SK-N-SH (cell line): Measurements from ENCODE around the gene ORC1. TPM values are rescaled to one million over a fixed set of nuclear protein-coding genes. Genes with fewer than 3 reads are reported as not detected.

ENCODE experiments used
- CTCF ChIA-PET: fragments of 300-600, 350-600 bp; formaldehyde crosslinking; extraction: SDS; loops from one replicate; lab custom pipeline; 2021; lab: Yijun Ruan, JAX
- POLR2A ChIA-PET: fragments of 350-600 bp; sonication (Branson Sonifier 250); formaldehyde crosslinking; extraction: SDS; loops from one replicate; lab custom pipeline; 2020; ENCODE audit warnings: antibody characterized with exemption, inconsistent platforms; lab: Yijun Ruan, JAX
- DNase-seq: peaks from one replicate; pipeline ENCODE4 v3.0.0; 2012
- H2AFZ ChIP-seq: fragments of 200-600 bp; sonication (generic); 2 replicates; pipeline ENCODE4 v1.8.1; 2016; ENCODE audit warnings: antibody characterized with exemption, mild to moderate bottlenecking, low read depth
- H3F3A ChIP-seq: fragments of 200-600 bp; sonication (generic); replicated peaks from 2 replicates; pipeline ENCODE3; 2016; ENCODE audit warnings: antibody characterized with exemption, mild to moderate bottlenecking; ENCODE audit not compliant: insufficient read depth
- H3K27ac ChIP-seq, 2 experiments: fragments of 200-500 bp in 1 of 2; fragments of 200-600 bp in 1 of 2; sonication (Bioruptor generic) in 1 of 2; sonication (generic), shearing (Covaris generic) in 1 of 2; 2 replicates each; pipeline versions ENCODE4 v1.5.1 to v1.6.1; 2014 to 2016; ENCODE audit warnings: low read depth in 2 of 2, inconsistent platforms in 1 of 2, low read length in 1 of 2, mild to moderate bottlenecking in 1 of 2, mixed read lengths in 1 of 2
- H3K27me3 ChIP-seq: fragments of 200-600 bp; sonication (generic), shearing (Covaris generic); 2 replicates; pipeline ENCODE4 v1.6.1; 2016; ENCODE audit warnings: mixed run types; ENCODE audit not compliant: insufficient read depth
- H3K36me3 ChIP-seq, 2 experiments: fragments of 200-500 bp in 1 of 2; fragments of 200-600 bp in 1 of 2; sonication (Bioruptor generic) in 1 of 2; sonication (generic) in 1 of 2; replicated peaks in 1 of 2; 2 replicates each; pipeline versions ENCODE3 to v1.5.1; 2014 to 2016; ENCODE audit warnings: low read length in 1 of 2, mild to moderate bottlenecking in 1 of 2; ENCODE audit not compliant: insufficient read depth in 2 of 2, control insufficient read depth in 1 of 2
- H3K4me1 ChIP-seq, 2 experiments: fragments of 200-500 bp in 1 of 2; fragments of 200-600 bp in 1 of 2; sonication (Bioruptor generic) in 1 of 2; sonication (generic), shearing (Covaris generic) in 1 of 2; 2 replicates each; pipeline versions ENCODE4 v1.5.1 to v1.6.1; 2014 to 2016; ENCODE audit warnings: low read depth in 1 of 2, low read length in 1 of 2, mixed run types in 1 of 2; ENCODE audit not compliant: insufficient read depth in 2 of 2, control insufficient read depth in 1 of 2
- H3K4me2 ChIP-seq: fragments of 200-600 bp; sonication (generic), shearing (Covaris generic); 2 replicates; pipeline ENCODE4 v1.6.1; 2017; ENCODE audit warnings: mixed run types
- H3K4me3 ChIP-seq, 2 experiments: fragments of 200-500 bp in 1 of 2; fragments of 200-600 bp in 1 of 2; sonication (Bioruptor generic) in 1 of 2; sonication (generic), shearing (Covaris generic) in 1 of 2; 2 replicates each; pipeline versions ENCODE4 v1.5.1 to v1.8.1; 2014 to 2016; ENCODE audit warnings: low read depth in 2 of 2, inconsistent platforms in 1 of 2, low read length in 1 of 2, mild to moderate bottlenecking in 1 of 2, mixed read lengths in 1 of 2, moderate library complexity in 1 of 2
- H3K79me2 ChIP-seq: fragments of 200-600 bp; sonication (generic); 2 replicates; pipeline ENCODE4 v1.8.1; 2017; ENCODE audit warnings: mild to moderate bottlenecking; ENCODE audit not compliant: insufficient read depth
- H3K9ac ChIP-seq: fragments of 200-600 bp; sonication (generic); 2 replicates; pipeline ENCODE4 v1.6.1; 2017; ENCODE audit warnings: mixed run types
- H3K9me2 ChIP-seq: fragments of 200-600 bp; sonication (generic); 2 replicates; pipeline ENCODE4 v1.6.1; 2017; ENCODE audit warnings: mixed run types
- H3K9me3 ChIP-seq: fragments of 200-600 bp; sonication (generic); 2 replicates; pipeline ENCODE4 v1.6.1; 2017; ENCODE audit warnings: mixed run types, mild to moderate bottlenecking, moderate library complexity
- H4K20me1 ChIP-seq: fragments of 200-600 bp; sonication (generic); 2 replicates; pipeline ENCODE4 v1.6.1; 2017; ENCODE audit warnings: mild to moderate bottlenecking, mixed run types; ENCODE audit not compliant: insufficient read depth
- EP300 ChIP-seq, 2 experiments: IDR thresholded peaks; 2 replicates each; pipeline versions ENCODE4 v1.4.0 to v1.6.1; 2012; ENCODE audit warnings: borderline replicate concordance in 1 of 2, low read depth in 1 of 2, low read length in 1 of 2
- GABPA ChIP-seq: IDR thresholded peaks from 2 replicates; pipeline ENCODE4 v1.4.0; 2012; ENCODE audit warnings: low read depth, mild to moderate bottlenecking
- IRF3 ChIP-seq: fragments of 150-350 bp; IDR thresholded peaks from 2 replicates; pipeline ENCODE4 v1.6.1; 2016; ENCODE audit warnings: mild to moderate bottlenecking, low read depth, low read length
- NRF1 ChIP-seq: IDR thresholded peaks from 2 replicates; pipeline ENCODE4 v1.6.1; 2012; ENCODE audit warnings: low read depth, mild to moderate bottlenecking, low read length
- RFX5 ChIP-seq: IDR thresholded peaks from 2 replicates; pipeline ENCODE4 v1.6.1; 2012; ENCODE audit warnings: mild to moderate bottlenecking, improper control_type of control experiment, low read length
- SIN3A ChIP-seq: IDR thresholded peaks from 2 replicates; pipeline ENCODE4 v1.6.1; 2012; ENCODE audit warnings: low read depth, mild to moderate bottlenecking, low read length, moderate library complexity, borderline replicate concordance
- SMC3 ChIP-seq: IDR thresholded peaks from 2 replicates; pipeline ENCODE4 v1.6.1; 2012; ENCODE audit warnings: low read depth, low read length, improper control_type of control experiment
- TAF1 ChIP-seq: IDR thresholded peaks from 2 replicates; pipeline ENCODE4 v1.6.1; 2012; ENCODE audit warnings: low read depth, mild to moderate bottlenecking, low read length, moderate library complexity, borderline replicate concordance
- USF2 ChIP-seq: fragments of 150-350 bp; IDR thresholded peaks from 2 replicates; pipeline ENCODE4 v1.6.1; 2017; ENCODE audit warnings: antibody characterized with exemption, low read length, low read depth, borderline replicate concordance
- YY1 ChIP-seq: IDR thresholded peaks from 2 replicates; pipeline ENCODE4 v1.4.0; 2012; ENCODE audit warnings: low read depth, mild to moderate bottlenecking
- ZBTB33 ChIP-seq: IDR thresholded peaks from 2 replicates; pipeline ENCODE4 v1.4.0; 2012; ENCODE audit warnings: low read depth, borderline replicate concordance
- WGBS: methylation state at CpG from one replicate; pipeline ENCODE4 v1.1.6; 2017; ENCODE audit warnings: low lambda C conversion rate; 5-methylcytosine and 5-hydroxymethylcytosine counted together
- polyA plus RNA-seq, 3 experiments: library from polyadenylated mRNA; depleted of rRNA; stranded (reverse); fragments of >200 nt; gene quantifications; 2 replicates each; pipeline ENCODE4 v1.2.3, GENCODE V29; 2012
- TF ChIP-seq, protein P1 (sequence below): IDR thresholded peaks from 2 replicates; pipeline ENCODE4 v1.4.0; 2012; ENCODE audit warnings: low read depth, borderline replicate concordance
- TF ChIP-seq, protein P2 (sequence below): IDR thresholded peaks from 2 replicates; pipeline ENCODE4 v1.4.0; 2012; ENCODE audit warnings: low read depth
- TF ChIP-seq, protein P3 (sequence below): fragments of 200-600 bp; sonication (generic); IDR thresholded peaks from 2 replicates; pipeline ENCODE4 v1.6.1; 2017; ENCODE audit warnings: antibody characterized with exemption, mild to moderate bottlenecking, moderate library complexity
- TF ChIP-seq, protein P4 (sequence below): IDR thresholded peaks from 2 replicates; pipeline ENCODE4 v1.6.1; 2012; ENCODE audit warnings: mild to moderate bottlenecking, low read depth, low read length, moderate library complexity

ORC1 gene
- polyA plus RNA-seq, 1 of the 3 experiments (the other 2 are of a cell fraction) = 5.2 TPM

DNA sequence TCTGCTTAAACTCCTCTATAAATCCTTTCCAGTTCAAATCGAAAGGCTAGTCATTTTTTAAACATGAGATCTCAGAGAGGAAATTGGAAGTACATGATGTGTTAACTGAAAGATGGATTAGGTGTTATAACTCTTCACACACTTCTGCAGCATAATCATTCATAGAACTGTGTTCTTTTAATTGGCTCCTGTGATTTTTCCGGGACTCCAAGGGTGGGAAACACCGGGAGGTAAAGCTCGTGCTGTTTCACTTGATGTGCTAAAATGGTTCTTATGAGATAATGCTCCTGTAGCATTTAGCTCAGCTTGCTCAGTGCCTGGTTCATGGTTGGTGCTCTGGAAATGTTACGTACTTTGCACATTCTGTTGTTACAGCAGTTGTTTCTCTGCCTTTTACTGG is 78.4 kb downstream of the ORC1 start:
- no peaks in the 10 kb centered on the region for H3K9me2 ChIP-seq
- no peak overlapping the region for H2AFZ ChIP-seq
- no peak overlapping the region for H3K9ac ChIP-seq
- no peak overlapping the region for H3K4me3 ChIP-seq
- H3K4me2 ChIP-seq = no peak overlapping the region
- H3K36me3 ChIP-seq = no peaks in the 10 kb centered on the region
- no peaks in the 10 kb centered on the region for H4K20me1 ChIP-seq
- H3K4me1 ChIP-seq = no peaks in the 10 kb centered on the region; a peak in 1 of 4 replicates
- H3F3A ChIP-seq = peaks cover 11% of the 10 kb centered on the region
- H3K79me2 ChIP-seq = no peaks in the 10 kb centered on the region
- H3K27ac ChIP-seq = no peak overlapping the region
- WGBS = 92% methylated on average over 5 of the region's 5 CpGs
- DNase-seq = no peak
- no peaks in the 10 kb centered on the region for H3K27me3 ChIP-seq
- ChIA-PET CTCF (no interaction called here), POLR2A (no interaction called here)
- TF ChIP-seq USF2 (no peak), SIN3A (no peak), NRF1 (no peak), RFX5 (no peak), ZBTB33 (no peak), EP300 (IDR thresholded peaks at IDR 0.05; ENCODE audit: borderline replicate concordance in 1 of 2, low read depth in 1 of 2, low read length in 1 of 2) (no peak), SMC3 (no peak), YY1 (no peak), GABPA (no peak), TAF1 (no peak), IRF3 (no peak)
- TF ChIP-seq, protein P1, sequence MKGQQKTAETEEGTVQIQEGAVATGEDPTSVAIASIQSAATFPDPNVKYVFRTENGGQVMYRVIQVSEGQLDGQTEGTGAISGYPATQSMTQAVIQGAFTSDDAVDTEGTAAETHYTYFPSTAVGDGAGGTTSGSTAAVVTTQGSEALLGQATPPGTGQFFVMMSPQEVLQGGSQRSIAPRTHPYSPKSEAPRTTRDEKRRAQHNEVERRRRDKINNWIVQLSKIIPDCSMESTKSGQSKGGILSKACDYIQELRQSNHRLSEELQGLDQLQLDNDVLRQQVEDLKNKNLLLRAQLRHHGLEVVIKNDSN = no peak
- TF ChIP-seq, protein P2, sequence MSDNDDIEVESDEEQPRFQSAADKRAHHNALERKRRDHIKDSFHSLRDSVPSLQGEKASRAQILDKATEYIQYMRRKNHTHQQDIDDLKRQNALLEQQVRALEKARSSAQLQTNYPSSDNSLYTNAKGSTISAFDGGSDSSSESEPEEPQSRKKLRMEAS = no peak
- TF ChIP-seq, protein P3, sequence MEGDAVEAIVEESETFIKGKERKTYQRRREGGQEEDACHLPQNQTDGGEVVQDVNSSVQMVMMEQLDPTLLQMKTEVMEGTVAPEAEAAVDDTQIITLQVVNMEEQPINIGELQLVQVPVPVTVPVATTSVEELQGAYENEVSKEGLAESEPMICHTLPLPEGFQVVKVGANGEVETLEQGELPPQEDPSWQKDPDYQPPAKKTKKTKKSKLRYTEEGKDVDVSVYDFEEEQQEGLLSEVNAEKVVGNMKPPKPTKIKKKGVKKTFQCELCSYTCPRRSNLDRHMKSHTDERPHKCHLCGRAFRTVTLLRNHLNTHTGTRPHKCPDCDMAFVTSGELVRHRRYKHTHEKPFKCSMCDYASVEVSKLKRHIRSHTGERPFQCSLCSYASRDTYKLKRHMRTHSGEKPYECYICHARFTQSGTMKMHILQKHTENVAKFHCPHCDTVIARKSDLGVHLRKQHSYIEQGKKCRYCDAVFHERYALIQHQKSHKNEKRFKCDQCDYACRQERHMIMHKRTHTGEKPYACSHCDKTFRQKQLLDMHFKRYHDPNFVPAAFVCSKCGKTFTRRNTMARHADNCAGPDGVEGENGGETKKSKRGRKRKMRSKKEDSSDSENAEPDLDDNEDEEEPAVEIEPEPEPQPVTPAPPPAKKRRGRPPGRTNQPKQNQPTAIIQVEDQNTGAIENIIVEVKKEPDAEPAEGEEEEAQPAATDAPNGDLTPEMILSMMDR = no peak
- TF ChIP-seq, protein P4, sequence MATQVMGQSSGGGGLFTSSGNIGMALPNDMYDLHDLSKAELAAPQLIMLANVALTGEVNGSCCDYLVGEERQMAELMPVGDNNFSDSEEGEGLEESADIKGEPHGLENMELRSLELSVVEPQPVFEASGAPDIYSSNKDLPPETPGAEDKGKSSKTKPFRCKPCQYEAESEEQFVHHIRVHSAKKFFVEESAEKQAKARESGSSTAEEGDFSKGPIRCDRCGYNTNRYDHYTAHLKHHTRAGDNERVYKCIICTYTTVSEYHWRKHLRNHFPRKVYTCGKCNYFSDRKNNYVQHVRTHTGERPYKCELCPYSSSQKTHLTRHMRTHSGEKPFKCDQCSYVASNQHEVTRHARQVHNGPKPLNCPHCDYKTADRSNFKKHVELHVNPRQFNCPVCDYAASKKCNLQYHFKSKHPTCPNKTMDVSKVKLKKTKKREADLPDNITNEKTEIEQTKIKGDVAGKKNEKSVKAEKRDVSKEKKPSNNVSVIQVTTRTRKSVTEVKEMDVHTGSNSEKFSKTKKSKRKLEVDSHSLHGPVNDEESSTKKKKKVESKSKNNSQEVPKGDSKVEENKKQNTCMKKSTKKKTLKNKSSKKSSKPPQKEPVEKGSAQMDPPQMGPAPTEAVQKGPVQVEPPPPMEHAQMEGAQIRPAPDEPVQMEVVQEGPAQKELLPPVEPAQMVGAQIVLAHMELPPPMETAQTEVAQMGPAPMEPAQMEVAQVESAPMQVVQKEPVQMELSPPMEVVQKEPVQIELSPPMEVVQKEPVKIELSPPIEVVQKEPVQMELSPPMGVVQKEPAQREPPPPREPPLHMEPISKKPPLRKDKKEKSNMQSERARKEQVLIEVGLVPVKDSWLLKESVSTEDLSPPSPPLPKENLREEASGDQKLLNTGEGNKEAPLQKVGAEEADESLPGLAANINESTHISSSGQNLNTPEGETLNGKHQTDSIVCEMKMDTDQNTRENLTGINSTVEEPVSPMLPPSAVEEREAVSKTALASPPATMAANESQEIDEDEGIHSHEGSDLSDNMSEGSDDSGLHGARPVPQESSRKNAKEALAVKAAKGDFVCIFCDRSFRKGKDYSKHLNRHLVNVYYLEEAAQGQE = no peak
- H3K9me3 ChIP-seq = no peaks in the 10 kb centered on the region
